ENCODE results near the gene TUBB3. TPM values are rescaled to one million over a fixed set of nuclear protein-coding genes. Genes with fewer than 3 reads are reported as not detected.

TUBB3 gene
- total RNA-seq, 1 donor from 2014 or later: 84.9 TPM

DNA sequence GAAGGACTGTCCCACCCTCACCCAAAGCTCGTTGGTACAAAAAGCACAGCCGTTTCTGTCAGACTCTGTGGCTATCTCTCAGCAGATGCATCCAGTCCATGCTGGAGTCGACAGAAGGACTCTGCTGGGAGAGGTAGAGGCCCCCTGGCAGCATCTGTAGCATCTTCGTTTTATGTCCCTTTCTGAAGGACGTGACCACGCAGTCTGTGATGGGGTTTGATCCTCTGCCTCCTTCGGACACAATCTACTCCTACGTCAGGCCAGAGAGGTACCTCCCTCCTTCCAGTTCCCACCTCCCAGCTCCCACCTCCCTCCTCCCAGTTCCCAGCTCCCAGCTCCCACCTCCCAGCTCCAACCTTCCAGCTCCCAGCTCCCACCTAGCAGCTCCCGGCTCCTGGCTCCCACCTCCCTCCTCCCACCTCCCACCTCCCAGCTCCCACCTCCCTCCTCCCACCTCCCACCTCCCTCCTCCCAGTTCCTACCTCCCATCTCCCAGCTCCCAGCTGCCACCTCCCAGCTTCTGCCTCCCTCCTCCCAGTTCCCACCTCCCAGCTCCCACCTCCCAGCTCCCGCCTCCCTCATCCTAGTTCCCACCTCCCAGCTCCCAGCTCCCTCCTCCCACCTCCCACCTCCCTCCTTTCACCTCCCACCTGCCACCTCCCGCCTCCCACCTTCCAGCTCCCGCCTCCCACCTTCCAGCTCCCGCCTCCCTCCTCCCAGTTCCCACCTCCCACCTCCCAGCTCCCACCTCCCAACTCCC, 15.9 kb upstream of the TUBB3 start:
- Mint-ChIP-seq H3K27me3 (ENCODE audit: unreplicated experiment) (no peaks in the 10 kb centered on the region), H3K27ac (ENCODE audit: unreplicated experiment) (no peak overlapping the region), H3K4me1 (ENCODE audit: unreplicated experiment) (peaks cover 3% of the 10 kb centered on the region), H3K9me3 (ENCODE audit: unreplicated experiment) (no peaks in the 10 kb centered on the region), H3K4me3 (ENCODE audit: unreplicated experiment) (no peak overlapping the region), H3K36me3 (ENCODE audit: unreplicated experiment) (peaks cover 32% of the 10 kb centered on the region)
- no peak for TF ChIP-seq CTCF (IDR thresholded peaks at IDR 0.05)
- no peak for DNase-seq (ENCODE audit: extremely low spot score, unreplicated experiment)

GRCh38 chr16:89908236-89908635, 14.9 kb upstream of the TUBB3 start:
- Mint-ChIP-seq H3K9me3 (ENCODE audit: unreplicated experiment) (no peaks in the 10 kb centered on the region), H3K36me3 (ENCODE audit: unreplicated experiment) (peaks cover 33% of the 10 kb centered on the region), H3K27me3 (ENCODE audit: unreplicated experiment) (no peaks in the 10 kb centered on the region), H3K4me1 (ENCODE audit: unreplicated experiment) (peaks cover 3% of the 10 kb centered on the region), H3K27ac (ENCODE audit: unreplicated experiment) (no peak overlapping the region), H3K4me3 (ENCODE audit: unreplicated experiment) (no peak overlapping the region)
- TF ChIP-seq CTCF (IDR thresholded peaks at IDR 0.05): no peak
- no peak for DNase-seq (ENCODE audit: extremely low spot score, unreplicated experiment)

- peaks cover 30% of the 10 kb centered on the region for H3K36me3 Mint-ChIP-seq (ENCODE audit: unreplicated experiment)
- peak overlapping the region; percentile 41 for H3K27ac Mint-ChIP-seq (ENCODE audit: unreplicated experiment)
- peak; percentile 92 for DNase-seq (ENCODE audit: extremely low spot score, unreplicated experiment)
- no peak overlapping the region for H3K4me3 Mint-ChIP-seq (ENCODE audit: unreplicated experiment)
- no peaks in the 10 kb centered on the region for H3K27me3 Mint-ChIP-seq (ENCODE audit: unreplicated experiment)
- peaks cover 3% of the 10 kb centered on the region for H3K4me1 Mint-ChIP-seq (ENCODE audit: unreplicated experiment)
- no peaks in the 10 kb centered on the region for H3K9me3 Mint-ChIP-seq (ENCODE audit: unreplicated experiment)
- TF ChIP-seq CTCF (IDR thresholded peaks at IDR 0.05): peak; percentile 86
Measured at GRCh38 chr16:89909777-89910716, 13.1 kb upstream of the TUBB3 start.

DNA sequence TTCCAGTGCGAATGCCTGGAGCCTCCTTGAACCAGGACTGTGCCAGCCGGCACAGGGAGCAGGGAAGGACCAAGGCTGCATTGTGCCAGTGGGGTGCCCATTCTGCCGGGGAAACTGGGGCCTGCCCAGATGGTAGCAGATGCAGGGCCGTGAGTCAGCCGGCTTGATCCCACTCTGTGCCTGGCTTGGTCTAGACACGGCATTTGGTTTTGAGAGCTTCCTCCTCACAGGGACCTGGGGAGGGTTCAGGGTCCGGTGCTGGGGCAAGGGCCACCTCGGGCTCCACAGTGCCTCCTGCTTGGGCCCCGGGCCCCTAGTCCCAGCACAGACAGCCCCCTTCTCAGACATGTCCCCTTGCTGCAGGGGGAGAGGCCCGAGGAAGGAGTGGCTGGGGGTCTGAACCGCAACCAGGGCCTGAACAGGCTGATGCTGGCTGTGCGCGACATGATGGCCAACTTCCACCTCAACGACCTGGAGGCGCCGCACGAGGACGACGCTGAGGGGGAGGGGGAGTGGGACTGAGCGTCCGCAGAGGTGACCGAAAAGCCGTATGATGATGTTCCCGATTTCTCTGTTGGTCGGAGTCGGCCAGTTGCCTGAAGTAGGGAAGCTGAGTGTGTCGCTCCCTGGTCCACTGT, 12.3 kb upstream of the TUBB3 start:
- Mint-ChIP-seq H3K9me3 (ENCODE audit: unreplicated experiment) (no peaks in the 10 kb centered on the region), H3K27me3 (ENCODE audit: unreplicated experiment) (no peaks in the 10 kb centered on the region), H3K27ac (ENCODE audit: unreplicated experiment) (peak overlapping the region; percentile 41), H3K4me1 (ENCODE audit: unreplicated experiment) (peaks cover 3% of the 10 kb centered on the region), H3K4me3 (ENCODE audit: unreplicated experiment) (no peak overlapping the region), H3K36me3 (ENCODE audit: unreplicated experiment) (peaks cover 23% of the 10 kb centered on the region)
- DNase-seq (ENCODE audit: extremely low spot score, unreplicated experiment): no peak
- TF ChIP-seq CTCF (IDR thresholded peaks at IDR 0.05): no peak

Data from osteocyte (in vitro differentiated cells).